GM18498 (cell line): Measurements from ENCODE around the gene GDPD5.

Source experiments
- ATAC-seq: cut with Tn5 transposase; IDR thresholded peaks from one replicate; pipeline ENCODE4 v1.9.1; 2021; ENCODE audit warnings: mild to moderate bottlenecking, moderate library complexity; ENCODE audit not compliant: unreplicated experiment

GDPD5 gene

GRCh38 chr11:75516886-75517285 is 8.9 kb downstream of the GDPD5 start:
- ATAC-seq: no peak

- no peak for ATAC-seq
Measured at GRCh38 chr11:75516140-75516539, 9.6 kb downstream of the GDPD5 start.

- no peak for ATAC-seq
Measured at GRCh38 chr11:75514596-75514995, 11.1 kb downstream of the GDPD5 start.

GRCh38 chr11:75513250-75513649 is 12.5 kb downstream of the GDPD5 start:
- ATAC-seq: no peak

GRCh38 chr11:75510723-75511019 is 15.1 kb downstream of the GDPD5 start:
- ATAC-seq: no peak

GRCh38 chr11:75510004-75510722 is 15.6 kb downstream of the GDPD5 start:
- ATAC-seq: no peak

GRCh38 chr11:75509020-75509720 is 16.6 kb downstream of the GDPD5 start:
- no peak for ATAC-seq

GRCh38 chr11:75508051-75508561 is 17.6 kb downstream of the GDPD5 start:
- peak; percentile 54 for ATAC-seq

GRCh38 chr11:75507571-75507970 is 18.2 kb downstream of the GDPD5 start:
- ATAC-seq: no peak

- no peak for ATAC-seq
Measured at GRCh38 chr11:75506827-75507226, 18.9 kb downstream of the GDPD5 start.

GRCh38 chr11:75505916-75506692 is 19.6 kb downstream of the GDPD5 start:
- ATAC-seq: no peak

GRCh38 chr11:75504501-75504900 is 21.2 kb downstream of the GDPD5 start:
- no peak for ATAC-seq

- no peak for ATAC-seq
Measured at GRCh38 chr11:75503531-75504099, 22.1 kb downstream of the GDPD5 start.

GRCh38 chr11:75502138-75502537 is 23.6 kb downstream of the GDPD5 start:
- ATAC-seq: no peak

- ATAC-seq: no peak
Measured at GRCh38 chr11:75500742-75501141, 25.0 kb downstream of the GDPD5 start.

- no peak for ATAC-seq
Measured at GRCh38 chr11:75499423-75500190, 26.1 kb downstream of the GDPD5 start.

- ATAC-seq: no peak
Measured at GRCh38 chr11:75498556-75499255, 27.0 kb downstream of the GDPD5 start.

- ATAC-seq: no peak
Measured at GRCh38 chr11:75497788-75498409, 27.8 kb downstream of the GDPD5 start.

- no peak for ATAC-seq
Measured at GRCh38 chr11:75496305-75496752, 29.4 kb downstream of the GDPD5 start.
